HPDE6-E6E7 (cell line): Measurements from ENCODE around the gene THUMPD1.
A peak's percentile ranks its signal among the peaks of the same experiment; 100 is the strongest.
"Not testable (repeated sequence)": the region's sequence is repeated elsewhere in the genome, so short reads cannot be mapped to it uniquely, and the experiment has no call there.

Source experiments
- DNase-seq: peaks from one replicate; pipeline ENCODE4 v3.0.0; 2011; ENCODE audit warnings: missing footprints; ENCODE audit errors: extremely low spot score

The THUMPD1 gene, protein sequence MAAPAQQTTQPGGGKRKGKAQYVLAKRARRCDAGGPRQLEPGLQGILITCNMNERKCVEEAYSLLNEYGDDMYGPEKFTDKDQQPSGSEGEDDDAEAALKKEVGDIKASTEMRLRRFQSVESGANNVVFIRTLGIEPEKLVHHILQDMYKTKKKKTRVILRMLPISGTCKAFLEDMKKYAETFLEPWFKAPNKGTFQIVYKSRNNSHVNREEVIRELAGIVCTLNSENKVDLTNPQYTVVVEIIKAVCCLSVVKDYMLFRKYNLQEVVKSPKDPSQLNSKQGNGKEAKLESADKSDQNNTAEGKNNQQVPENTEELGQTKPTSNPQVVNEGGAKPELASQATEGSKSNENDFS

DNA sequence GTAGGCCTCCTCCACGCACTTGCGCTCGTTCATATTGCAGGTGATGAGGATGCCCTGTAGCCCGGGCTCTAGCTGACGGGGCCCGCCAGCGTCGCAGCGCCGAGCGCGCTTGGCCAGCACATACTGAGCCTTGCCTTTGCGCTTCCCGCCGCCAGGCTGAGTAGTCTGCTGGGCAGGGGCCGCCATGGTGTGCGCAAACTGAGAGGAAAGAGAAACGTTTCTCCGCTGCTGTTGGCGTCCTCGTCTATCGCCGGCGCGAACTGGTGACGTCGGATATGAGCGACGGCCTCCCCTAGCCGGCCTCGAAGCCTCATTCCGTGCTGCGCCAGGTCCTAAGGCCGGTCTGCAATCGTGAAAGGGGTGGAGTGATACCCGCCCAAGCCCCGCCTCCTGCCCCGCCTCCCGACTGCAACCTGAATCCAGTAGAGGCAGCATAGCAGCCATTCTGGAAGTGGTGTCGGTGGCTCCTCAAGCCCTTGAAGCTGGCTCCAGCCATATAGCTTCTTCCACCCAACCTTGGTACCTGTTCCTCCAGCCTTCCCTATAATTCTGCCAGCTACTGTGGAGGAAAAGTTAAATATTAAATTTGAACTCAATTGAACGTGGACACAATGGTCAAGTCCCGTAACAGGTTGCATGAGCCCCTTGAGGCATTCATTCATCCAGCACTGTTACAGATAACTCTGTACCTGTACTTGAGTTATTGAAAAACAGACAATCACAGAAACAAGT lies at the start of gene THUMPD1:
Gene THUMPD1, minus strand, starts transcription at position 265 of the 732 bp plus-strand sequence. Its CDS starts 79 bp downstream, at position 186.
- DNase-seq: peak; percentile 98

- DNase-seq: no peak
Measured at GRCh38 chr16:20789130-20789529, 47.5 kb upstream of the THUMPD1 start.

- DNase-seq: no peak
Measured at GRCh38 chr16:20784204-20784603, 42.6 kb upstream of the THUMPD1 start.

DNA sequence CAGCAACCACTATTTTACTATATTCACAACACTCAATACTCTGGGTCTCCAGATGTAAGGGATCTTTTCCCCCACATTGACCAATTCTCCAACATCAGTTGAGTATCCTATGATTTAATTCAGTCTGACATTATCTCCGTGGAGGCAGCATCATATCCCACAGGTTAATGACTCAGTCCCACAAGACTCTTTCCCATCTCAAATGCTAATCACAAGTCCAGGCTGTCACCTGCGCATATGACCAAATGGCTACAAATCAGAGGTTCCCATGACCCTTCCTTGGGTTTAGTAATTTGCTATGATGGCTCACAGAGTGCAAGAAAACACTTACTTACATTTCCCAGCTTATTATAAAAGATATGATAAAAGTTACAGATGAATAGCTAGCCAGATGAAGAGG lies 40.9 kb upstream of the THUMPD1 start:
- no peak for DNase-seq

DNA sequence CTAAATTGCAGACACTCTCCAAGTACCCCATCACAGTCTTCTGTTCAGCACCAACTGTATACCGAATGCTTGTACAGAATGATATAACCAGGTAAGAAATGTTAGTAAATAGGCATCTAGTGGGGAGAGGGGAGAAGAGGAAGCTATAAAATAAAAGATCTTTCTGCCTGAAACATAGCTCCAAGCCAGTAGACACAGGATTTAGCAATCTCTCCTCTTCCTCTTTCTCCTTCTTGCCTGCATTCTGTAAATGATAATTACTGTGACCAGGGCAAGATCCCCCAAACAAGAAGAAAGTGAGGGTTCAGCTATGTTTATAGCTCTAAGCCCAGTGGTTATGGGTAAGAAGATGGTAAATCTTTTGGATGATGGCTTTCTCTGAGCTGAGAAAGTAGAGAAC lies 40.1 kb upstream of the THUMPD1 start:
- no peak for DNase-seq

DNA sequence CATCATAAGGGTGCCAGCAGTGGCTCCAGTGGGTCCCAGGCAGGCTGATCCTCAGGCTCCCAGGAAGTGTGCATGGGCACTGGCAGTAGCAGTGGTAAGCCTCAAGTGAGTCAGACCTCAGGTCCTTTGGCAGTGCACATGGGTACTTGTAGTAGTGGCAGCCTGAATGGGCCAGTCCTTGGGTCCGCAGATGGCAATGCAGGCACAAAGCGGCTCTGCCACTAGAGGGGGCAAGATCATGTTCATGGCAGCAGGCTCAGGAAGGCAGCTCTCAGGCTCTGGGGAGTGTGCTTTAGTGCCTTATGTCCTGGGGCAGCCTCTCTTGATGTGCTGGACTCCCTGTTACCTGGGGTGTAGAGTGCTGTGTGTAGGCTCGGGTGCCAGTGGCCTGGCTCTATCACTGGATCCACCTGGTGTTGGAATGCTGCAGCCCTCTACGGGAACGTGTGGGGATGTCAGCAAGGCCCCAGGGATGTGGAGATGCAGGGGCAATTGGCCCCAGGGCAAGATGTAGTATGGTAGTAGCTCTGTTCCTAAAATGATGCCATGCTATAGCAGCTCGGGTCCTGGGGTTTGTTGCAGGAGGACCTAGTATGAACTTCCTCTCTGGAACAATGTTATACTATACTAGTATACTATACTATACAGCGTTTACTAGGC lies 33.2 kb upstream of the THUMPD1 start:
- peak; percentile 59 for DNase-seq

DNA sequence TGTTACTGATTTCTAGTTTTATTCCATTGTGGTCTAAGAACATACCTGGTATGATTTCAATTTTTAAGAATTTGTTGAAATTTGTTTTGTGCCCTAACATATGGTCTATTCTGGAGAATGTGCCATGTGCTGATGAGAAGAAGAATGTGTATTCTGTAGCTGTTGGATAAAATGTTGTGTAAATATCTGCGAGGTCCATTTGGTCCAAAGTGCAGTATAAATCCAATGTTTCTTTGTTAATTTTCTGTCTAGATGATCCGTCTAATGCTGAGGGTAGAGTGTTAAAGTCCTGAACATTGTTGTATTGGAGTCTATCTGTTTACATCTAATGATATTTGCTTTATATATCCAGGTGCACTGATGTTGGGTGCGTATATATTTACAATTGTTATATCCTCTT lies 32.1 kb upstream of the THUMPD1 start:
- DNase-seq: no peak

DNA sequence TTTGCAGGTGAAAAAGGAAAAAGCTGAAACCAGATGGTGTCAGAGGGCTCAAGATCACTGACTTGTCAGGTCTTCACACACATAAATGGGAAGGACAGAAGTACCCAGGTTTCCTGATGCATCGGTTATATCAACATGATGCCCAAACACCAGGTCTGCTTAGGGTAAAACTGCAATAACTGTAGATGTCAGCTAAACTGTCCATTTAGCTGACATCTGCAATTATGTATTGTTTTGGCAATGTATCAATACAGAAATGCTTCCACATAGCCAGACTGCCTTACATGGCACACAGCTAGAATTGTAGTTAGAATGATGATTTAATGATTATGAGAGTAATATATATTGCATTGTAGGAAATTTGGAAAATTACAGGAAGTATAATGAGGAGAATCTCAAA lies 27.2 kb upstream of the THUMPD1 start:
- DNase-seq: no peak

GRCh38 chr16:20768121-20768520 lies 26.5 kb upstream of the THUMPD1 start:
- no peak for DNase-seq

DNA sequence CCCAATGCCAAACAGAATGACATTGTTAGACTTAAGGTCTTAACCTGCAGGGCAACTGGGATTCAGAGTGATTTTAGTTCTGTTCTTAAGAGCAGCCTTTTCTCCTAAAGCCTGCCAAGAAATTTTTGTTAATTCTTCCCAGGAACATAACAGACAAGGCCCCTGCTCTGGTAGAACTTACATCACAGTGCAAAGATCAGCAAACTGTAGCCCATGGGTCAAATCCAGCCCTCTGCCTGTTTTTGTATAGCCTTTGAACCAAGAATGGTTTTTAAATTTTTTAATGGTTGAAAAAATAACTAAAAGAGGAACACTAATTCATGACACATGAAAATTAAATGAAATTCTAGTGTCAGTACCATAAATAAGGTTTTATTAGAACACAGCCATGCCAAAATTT lies 26.0 kb upstream of the THUMPD1 start:
- no peak for DNase-seq

DNA sequence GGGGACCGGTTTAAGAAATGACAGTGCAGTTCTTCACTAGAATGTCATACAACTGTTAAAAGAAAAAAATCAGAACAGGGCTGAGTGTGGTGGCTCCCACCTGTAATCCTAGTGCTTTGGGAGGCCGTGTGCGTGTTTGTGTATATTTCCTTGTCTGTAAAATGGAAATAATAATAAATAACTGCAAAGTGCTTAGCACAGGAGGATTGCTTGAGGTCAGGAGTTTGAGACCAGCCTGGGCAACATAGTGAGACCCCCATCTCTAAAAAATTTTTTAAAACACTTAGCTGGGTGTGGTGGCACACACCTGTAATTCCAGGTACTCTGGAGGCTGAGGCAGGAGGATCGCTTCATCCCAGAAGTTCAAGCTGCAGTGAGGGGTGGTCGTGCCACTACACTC lies 24.7 kb upstream of the THUMPD1 start:
- no peak for DNase-seq

DNA sequence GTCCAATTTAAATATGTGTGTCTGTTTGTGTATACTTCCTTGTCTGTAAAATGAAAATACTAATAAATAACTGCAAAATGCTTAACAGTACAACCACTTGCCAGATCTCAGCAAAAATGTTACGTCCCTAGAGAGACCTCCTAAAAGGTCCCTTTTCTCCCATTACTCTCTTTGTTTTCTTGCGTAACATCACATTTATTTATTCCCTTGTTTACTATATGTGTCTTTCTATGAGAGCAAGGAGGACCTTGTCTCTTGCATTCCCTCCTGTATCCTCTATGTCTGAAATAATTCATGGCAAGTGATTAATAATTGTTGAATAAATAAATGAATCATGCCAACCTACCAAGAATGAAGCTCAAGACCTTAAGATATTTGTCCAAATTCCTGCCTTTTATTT lies 24.1 kb upstream of the THUMPD1 start:
- no peak for DNase-seq

- not testable (repeated sequence) for DNase-seq
Measured at GRCh38 chr16:20764448-20764847, 22.8 kb upstream of the THUMPD1 start.

- peak; percentile 84 for DNase-seq
Measured at GRCh38 chr16:20763461-20764232, 22.0 kb upstream of the THUMPD1 start, which contains the start of gene ACSM3. TSS of gene ACSM3 (plus strand) at chr16:20764014. CDS start at chr16:20770035, 6,021 bp downstream.

DNA sequence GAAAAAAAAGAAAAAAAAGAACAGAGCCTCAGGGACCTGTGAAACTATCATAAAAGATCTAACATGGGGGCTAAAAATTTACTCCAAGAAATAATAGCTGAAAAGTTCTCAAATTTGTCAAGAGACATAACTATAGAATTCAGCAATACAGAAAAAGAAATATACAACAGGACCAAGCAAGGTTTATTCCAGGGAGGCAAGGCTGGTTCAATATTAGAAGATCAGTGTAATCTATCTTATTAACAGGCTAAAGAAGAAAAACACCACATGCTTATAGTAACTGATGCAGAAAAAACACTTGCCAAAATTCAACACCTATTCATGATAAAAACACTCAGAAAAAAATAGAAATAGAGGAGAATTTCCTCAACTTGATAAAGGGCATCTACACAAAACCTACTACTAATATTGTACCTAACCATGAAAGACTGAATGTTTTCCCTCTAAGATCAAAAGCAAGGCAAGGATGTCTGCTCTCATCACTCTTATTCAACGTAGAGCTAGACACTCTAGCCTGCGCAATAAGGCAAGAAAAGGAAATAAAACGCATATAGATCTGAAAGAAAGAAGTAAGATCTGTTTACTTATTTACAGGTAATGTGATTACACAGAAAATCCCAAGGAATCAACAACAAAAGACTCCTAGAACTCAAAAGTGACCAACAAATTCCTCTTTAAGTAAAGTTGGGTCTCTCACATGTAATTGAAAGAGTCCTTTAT lies 20.9 kb upstream of the THUMPD1 start:
- no peak for DNase-seq

DNA sequence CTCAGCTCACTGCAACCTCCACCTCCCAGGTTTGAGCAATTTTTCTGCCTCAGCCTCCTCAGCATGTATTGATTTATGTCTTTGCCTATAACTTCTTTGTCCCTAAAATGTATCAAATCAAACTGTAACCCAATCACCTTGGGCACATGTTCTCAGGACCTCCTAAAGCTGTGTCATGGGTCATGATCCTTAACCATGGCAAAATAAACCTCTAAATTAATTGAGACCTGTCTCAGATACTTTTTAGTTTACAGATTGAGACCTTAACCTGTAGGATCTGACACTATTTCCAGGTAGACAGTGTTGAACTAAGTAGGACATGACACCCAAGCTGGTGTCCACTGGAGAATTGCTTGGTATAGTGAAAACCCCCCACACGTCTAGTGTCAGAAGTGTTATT lies 19.6 kb upstream of the THUMPD1 start:
- DNase-seq: no peak

GRCh38 chr16:20760346-20760745 lies 18.7 kb upstream of the THUMPD1 start:
- DNase-seq: no peak

DNA sequence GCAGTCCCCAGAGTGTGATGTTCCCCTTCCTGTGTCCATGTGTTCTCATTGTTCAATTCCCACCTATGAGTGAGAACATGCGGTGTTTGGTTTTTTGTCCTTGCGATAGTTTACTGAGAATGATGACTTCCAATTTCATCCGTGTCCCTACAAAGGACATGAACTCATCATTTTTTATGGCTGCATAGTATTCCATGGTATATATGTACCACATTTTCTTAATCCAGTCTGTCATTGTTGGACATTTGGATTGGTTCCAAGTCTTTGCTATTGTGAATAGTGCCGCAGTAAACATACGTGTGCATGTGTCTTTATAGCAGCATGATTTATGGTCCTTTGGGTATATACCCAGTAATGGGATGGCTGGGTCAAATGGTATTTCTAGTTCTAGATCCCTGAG lies 14.2 kb upstream of the THUMPD1 start:
- not testable (repeated sequence) for DNase-seq

DNA sequence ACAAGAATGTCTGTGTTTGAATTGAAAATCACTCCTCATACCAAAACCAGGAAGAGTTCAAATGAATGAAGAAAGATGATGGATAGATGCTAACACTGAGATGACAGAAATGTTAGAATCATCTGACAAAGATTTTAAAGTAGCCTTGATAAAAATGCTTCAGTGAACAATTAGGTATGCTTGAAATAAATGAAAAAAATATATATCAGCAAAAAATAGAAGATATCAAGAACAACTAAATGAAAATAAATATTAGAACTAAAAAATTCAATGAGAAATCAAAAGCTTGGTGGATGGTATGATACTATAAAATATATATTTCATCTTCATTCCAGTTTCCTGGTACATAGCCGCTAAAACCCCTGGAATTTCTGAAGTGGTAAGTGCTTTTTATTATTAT lies 13.6 kb upstream of the THUMPD1 start:
- DNase-seq: no peak

GRCh38 chr16:20753727-20754126 lies 12.1 kb upstream of the THUMPD1 start:
- no peak for DNase-seq

GRCh38 chr16:20750558-20750957 lies 8.9 kb upstream of the THUMPD1 start:
- no peak for DNase-seq
